ENCODE measurements around the gene FAM90A1.
A peak's percentile ranks its signal among the peaks of the same experiment; 100 is the strongest.
"Not testable (repeated sequence)": the region's sequence is repeated elsewhere in the genome, so short reads cannot be mapped to it uniquely, and the experiment has no call there.

The FAM90A1 gene

GRCh38 chr12:8226992-8227731, at the start of gene FAM90A1:
Gene FAM90A1 (minus strand): TSS chr12:8227618. CDS start chr12:8224832, 2,786 bp downstream.
- not testable (repeated sequence) for DNase-seq (ENCODE audit: low read depth)

DNA sequence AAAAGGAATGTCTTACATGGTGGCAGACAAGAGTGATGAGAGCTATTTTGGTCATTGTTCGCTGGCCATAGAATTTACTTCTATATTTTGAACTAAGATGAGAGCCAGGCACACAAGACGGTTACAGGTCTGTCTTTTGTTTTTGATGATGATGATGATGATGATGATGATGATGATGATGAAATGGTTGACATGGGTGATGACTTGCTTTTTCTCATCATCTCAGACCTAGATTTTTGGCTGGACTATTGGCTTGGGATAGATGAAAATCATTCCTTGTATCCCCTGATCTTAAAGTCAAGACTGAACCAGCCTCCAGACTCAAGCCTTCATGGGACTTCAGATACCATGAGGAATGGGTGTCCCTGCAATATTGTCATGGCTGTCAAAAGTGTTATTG, 49.0 kb upstream of the FAM90A1 start:
- not testable (repeated sequence) for DNase-seq (ENCODE audit: low read depth)

GRCh38 chr12:8266706-8267105, 39.3 kb upstream of the FAM90A1 start:
- DNase-seq (ENCODE audit: low read depth): not testable (repeated sequence)

GRCh38 chr12:8264236-8264635, 36.8 kb upstream of the FAM90A1 start:
- DNase-seq (ENCODE audit: low read depth): not testable (repeated sequence)

- not testable (repeated sequence) for DNase-seq (ENCODE audit: low read depth)
Measured at GRCh38 chr12:8261111-8261554, 33.7 kb upstream of the FAM90A1 start.

DNA sequence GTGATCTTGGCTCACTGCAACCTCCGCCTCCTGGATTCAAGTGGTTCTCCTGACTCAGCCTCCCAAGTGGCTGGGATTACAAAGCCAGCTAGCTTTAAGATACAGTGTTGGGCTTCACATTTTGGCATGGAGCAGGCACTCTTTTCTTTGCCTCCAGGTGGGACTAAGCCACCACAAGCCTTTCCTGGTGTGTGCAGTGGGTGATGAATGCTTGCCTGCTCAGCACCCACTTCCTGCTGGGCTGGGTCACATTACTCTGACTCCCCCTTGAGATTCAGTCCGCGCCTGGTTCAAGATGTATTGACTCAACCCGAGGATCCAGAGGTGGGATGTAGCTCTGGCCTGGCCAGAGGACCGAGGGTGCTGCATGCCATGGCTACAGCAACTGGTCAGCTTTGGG, 28.9 kb upstream of the FAM90A1 start:
- not testable (repeated sequence) for DNase-seq (ENCODE audit: low read depth)

- not testable (repeated sequence) for DNase-seq (ENCODE audit: low read depth)
Measured at GRCh38 chr12:8254705-8255104, 27.3 kb upstream of the FAM90A1 start.

GRCh38 chr12:8252056-8252818, 24.8 kb upstream of the FAM90A1 start:
- DNase-seq (ENCODE audit: low read depth): not testable (repeated sequence)

DNA sequence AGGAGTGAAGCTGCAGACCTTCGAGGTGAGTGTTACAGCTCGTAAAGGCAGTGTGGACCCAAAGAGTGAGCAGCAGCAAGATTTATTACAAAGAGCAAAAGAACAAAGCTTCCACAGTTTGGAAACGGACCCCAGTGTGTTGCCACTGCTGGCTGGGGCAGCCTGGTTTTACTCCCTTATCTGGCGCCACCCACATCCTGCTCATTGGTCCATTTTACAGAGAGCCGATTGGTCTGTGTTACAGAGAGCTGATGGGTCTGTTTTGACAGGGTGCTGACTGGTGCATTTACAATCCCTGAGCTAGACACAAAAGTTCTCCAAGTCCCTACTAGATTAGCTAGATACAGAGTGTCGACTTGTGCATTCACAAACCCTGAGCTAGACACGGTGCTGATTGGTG, 24.2 kb upstream of the FAM90A1 start:
- DNase-seq (ENCODE audit: low read depth): not testable (repeated sequence)

DNA sequence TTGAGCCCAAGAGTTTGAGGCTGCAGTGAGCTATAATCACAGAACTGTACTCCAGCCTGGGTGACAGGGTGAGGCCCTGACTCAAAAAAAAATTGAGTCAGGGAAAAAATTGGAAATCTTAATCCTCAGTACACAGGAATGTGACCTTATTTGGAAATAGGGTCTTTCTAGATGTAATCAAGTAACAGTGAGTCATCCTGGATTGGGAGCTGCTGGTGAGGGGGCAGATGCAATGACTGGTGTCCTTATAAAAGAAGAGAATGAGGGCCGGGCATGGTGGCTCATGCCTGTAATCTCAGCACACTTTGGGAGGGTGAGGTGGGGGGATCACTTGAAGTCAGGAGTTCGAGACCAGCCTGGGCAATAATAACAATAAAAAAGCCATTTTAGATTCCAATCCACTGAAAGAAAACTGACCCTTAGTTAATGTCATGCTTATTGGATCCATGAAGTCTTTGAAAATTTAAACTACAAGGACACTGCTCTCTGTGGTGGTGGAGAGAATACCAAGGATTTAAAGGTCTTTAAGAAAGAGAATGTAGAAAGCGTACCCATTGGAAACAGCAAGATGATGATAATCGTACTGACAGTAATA, 19.6 kb upstream of the FAM90A1 start:
- DNase-seq (ENCODE audit: low read depth): not testable (repeated sequence)

DNA sequence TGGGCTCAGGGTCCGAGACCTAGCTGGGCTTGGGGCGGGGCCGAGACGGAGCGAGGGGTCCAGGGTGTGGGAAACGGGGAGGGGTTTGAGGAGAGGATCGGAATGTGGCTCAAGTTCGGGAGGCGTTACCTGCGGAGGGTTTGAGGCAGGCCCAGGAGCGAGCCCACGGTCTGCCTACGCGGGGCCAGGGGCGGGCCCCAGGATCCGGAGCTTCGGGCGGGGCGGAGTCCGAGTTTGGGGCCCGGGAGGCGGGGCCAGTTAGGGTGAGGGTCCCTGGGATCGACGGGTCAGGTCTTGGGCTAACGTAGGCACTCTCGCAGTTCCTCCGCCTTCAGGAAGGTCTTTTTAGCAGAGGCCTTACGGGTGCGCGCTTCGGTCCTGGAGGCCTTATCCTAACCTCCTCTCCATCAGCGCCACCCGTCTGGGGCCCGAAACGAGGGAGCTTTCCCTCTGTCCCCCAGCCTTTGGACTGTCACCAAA, 16.3 kb upstream of the FAM90A1 start:
- DNase-seq (ENCODE audit: low read depth): not testable (repeated sequence)

DNA sequence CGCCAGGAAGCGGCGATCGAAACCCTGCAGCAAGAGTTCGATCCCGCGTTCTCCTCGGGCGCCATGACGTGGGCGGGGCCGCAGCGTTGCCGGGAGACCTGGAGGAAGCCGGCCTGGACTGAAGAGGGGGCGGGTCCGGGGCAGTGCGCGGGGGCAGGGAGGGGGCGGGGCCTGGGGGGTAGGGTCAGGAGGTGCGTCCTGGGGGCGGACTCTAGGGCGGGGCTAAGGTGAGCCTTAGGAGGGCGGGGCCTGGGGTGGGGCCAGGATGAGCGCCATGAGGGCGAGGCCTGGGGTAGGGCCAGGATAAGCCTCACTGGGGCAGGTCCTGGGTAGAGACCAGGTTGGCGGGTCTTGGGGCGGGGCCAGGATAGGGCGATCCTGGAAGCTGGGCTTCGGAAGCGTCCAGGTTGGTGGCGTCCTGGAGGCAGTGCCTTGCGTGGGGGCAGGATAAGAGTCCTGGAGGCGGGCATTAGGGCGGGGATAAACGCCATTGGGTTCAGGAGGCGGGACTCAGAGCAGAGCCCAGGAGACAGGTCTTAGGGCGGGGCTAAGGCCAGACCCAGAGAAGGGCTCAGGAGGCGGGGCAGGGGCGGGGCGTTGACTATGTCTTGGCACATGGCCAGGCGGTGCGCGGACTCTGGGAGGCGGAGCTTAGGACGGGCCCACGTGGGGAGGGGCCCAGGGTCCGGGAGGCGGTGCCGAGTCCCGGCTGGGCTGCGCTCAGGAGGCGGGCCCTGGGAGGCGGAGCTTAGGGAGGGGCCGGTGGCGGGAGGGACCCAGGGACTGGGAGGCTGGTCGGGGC, 15.7 kb upstream of the FAM90A1 start:
- DNase-seq (ENCODE audit: low read depth): peak; percentile 80

DNA sequence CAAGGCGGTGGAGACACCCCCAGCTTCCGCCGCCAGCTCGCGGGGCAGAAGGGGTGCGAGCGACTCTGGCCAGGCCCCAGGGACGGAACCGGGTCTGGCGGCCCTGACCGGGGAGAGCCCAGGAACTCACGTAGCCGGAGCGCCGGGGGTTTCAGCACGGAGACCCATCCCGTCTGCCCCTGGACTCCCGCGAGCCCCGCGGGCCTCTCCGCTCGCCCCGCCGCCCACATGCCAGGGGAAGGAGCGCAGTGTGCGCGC, 15.1 kb upstream of the FAM90A1 start:
- DNase-seq (ENCODE audit: low read depth): not testable (repeated sequence)

GRCh38 chr12:8241917-8242621, 14.7 kb upstream of the FAM90A1 start:
- DNase-seq (ENCODE audit: low read depth): not testable (repeated sequence)

- not testable (repeated sequence) for DNase-seq (ENCODE audit: low read depth)
Measured at GRCh38 chr12:8240340-8241114, 13.1 kb upstream of the FAM90A1 start.

DNA sequence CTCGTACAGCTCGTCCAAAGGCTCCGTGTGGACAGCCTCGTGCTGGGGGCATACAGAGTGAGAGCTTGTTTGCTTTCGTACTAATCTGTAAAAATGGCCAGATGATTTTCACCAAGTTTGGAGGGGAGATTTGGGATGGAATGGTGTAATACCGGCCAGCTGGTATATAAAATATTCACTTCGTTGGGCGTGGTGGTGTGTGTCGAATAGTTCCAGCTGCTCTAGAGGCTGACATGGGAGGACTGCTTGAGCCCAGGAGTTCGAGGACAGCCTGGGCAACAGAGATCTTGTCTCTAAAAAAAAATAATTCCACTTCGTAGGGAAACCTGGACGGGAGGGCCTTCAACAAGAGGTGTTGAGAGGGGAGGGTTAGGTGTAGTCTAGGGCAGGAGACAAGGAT, 9.6 kb upstream of the FAM90A1 start:
- not testable (repeated sequence) for DNase-seq (ENCODE audit: low read depth)

DNA sequence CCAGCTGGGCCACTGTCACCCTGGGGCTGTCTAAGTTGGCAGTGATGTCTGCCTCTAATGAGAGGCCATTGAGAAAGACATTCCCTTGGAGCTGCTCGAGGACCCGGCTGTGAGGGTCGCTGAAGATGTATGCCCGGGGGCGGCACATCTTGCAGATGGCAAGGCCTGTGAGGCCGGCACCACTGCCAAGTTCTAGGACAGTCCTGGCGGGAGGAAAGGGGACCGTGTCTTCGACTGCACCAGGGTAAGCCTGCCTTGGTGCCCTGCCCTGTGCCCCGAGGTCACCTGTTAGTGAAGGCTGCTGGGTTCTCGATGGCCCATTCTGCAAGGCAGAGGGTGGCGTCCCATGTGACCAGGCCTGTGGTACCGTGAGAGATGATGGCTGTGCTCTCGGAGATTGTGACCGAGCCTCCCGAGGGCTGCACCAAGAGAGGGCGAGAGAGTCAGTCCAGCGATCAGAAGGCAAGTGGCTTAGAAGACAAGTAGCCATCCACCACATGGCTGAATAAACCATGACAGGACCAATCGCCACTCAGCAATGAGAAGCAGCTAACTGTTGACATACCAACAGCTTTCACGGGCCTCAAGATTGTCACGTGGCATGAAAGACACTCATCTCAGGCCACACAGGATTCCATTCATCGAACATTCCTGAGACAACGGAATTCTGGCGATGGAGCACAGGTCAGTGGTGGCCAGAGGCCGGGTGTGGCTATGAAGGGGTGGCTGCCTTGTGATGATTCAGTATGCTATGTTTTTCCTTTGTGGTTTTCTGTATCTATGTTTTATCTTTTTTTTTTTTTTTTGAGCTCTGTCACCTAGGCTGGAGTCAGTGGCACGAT, 8.1 kb upstream of the FAM90A1 start:
- not testable (repeated sequence) for DNase-seq (ENCODE audit: low read depth)

- DNase-seq (ENCODE audit: low read depth): not testable (repeated sequence)
Measured at GRCh38 chr12:8234746-8235145, 7.3 kb upstream of the FAM90A1 start.

DNA sequence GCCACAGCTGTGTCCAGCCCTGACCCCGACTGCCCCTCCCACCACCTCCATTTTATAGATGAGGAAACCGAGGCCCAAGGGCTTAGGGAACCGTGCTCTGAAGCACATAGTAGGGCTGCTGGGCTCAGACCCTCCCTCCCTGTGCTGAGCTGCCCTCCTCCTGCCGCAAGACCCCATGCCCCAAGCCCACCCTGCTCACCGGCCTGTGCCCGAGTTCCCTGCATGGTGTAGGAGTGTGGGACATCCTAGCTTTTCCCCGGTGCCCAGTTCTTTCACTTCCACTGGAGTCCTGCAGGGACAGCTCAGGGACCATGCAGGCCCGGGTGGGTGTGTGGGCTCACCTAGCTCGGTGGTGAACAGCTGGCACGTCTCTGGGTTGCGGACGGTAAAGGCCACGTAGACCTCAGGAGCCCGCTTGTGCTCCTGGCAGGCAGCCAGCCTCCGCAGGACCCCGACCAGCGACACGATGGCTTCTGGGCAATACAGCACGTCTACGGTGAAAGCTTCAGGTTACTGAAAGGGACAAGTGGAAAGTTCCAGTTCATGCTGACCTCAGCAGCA, 6.6 kb upstream of the FAM90A1 start:
- not testable (repeated sequence) for DNase-seq (ENCODE audit: low read depth)

Data from CMK (cell line).